Activated CD4-positive, alpha-beta memory T cell treated with anti-CD3 and anti-CD28 coated beads, Interleukin-2, amount 10 ng/mL, durations not matched to agents 7 days and 5 days (primary cell): Measurements from ENCODE around the gene EIF4G3. TPM values are rescaled to one million over a fixed set of nuclear protein-coding genes. Genes with fewer than 3 reads are reported as not detected.
"Not testable (repeated sequence)": the region's sequence is repeated elsewhere in the genome, so short reads cannot be mapped to it uniquely, and the experiment has no call there.

Source experiments
- CTCF ChIA-PET: fragments of 350-600 bp; sonication (Branson Sonifier 250); formaldehyde crosslinking; loops from one replicate; lab custom pipeline; 2021; ENCODE audit warnings: antibody characterized with exemption, inconsistent platforms; lab: Charles Lee
- POLR2A ChIA-PET: fragments of 350-600 bp; sonication (Branson Sonifier 250); formaldehyde crosslinking; loops from one replicate; lab custom pipeline; 2021; ENCODE audit warnings: antibody characterized with exemption; lab: Charles Lee
- DNase-seq: peaks from one replicate; pipeline ENCODE4 v3.0.0-alpha.2; 2020
- H3K27ac Mint-ChIP-seq: one replicate; pipeline ENCODE4 v1.8.0; 2021; ENCODE audit warnings: mild to moderate bottlenecking, mixed read lengths
- H3K27me3 Mint-ChIP-seq: one replicate; pipeline ENCODE4 v1.8.0; 2021; ENCODE audit warnings: mixed read lengths
- H3K36me3 Mint-ChIP-seq: one replicate; pipeline ENCODE4 v1.8.0; 2021; ENCODE audit warnings: low read depth, mixed read lengths
- H3K4me1 Mint-ChIP-seq: one replicate; pipeline ENCODE4 v1.8.0; 2021; ENCODE audit warnings: mixed read lengths
- H3K4me3 Mint-ChIP-seq: one replicate; pipeline ENCODE4 v1.8.0; 2021; ENCODE audit warnings: mild to moderate bottlenecking, mixed read lengths
- H3K9me3 Mint-ChIP-seq: one replicate; pipeline ENCODE4 v1.8.0; 2021; ENCODE audit warnings: mixed read lengths
- total RNA-seq, 2 experiments: library from RNA; stranded (reverse); gene quantifications; one replicate each; pipeline ENCODE4 v1.2.3, GENCODE V29; 2021

Gene EIF4G3
- total RNA-seq, 2 experiments from 2014 or later, result 48.1 to 49.2 TPM

GRCh38 chr1:20854529-20854928 is 322.2 kb downstream of the EIF4G3 start:
- H3K27me3 Mint-ChIP-seq, result no peaks in the 10 kb centered on the region
- POLR2A ChIA-PET, result interaction anchor here (1.4 kb wide), 1 partner anchor 24 kb away, joined by 3 read pairs; no protein-coding TSS in a partner anchor
- peaks cover 38% of the 10 kb centered on the region for H3K36me3 Mint-ChIP-seq
- CTCF ChIA-PET, result interaction anchor here (1.4 to 1.6 kb wide), 2 partner anchors 158 to 340 kb away, joined by 3 to 4 read pairs; no protein-coding TSS in a partner anchor
- no peaks in the 10 kb centered on the region for H3K4me1 Mint-ChIP-seq
- no peak overlapping the region for H3K4me3 Mint-ChIP-seq
- no peak for DNase-seq
- no peak overlapping the region for H3K27ac Mint-ChIP-seq
- H3K9me3 Mint-ChIP-seq, result no peaks in the 10 kb centered on the region

GRCh38 chr1:20851791-20852190 is 324.9 kb downstream of the EIF4G3 start:
- POLR2A ChIA-PET, H3K27ac Mint-ChIP-seq, DNase-seq, H3K9me3 Mint-ChIP-seq, H3K4me1 Mint-ChIP-seq, H3K27me3 Mint-ChIP-seq, CTCF ChIA-PET, H3K4me3 Mint-ChIP-seq: not testable (repeated sequence)
- H3K36me3 Mint-ChIP-seq, result peaks cover 27% of the 10 kb centered on the region

GRCh38 chr1:20850021-20850420 is 326.7 kb downstream of the EIF4G3 start:
- Mint-ChIP-seq H3K27ac (no peak overlapping the region), H3K4me1 (no peaks in the 10 kb centered on the region), H3K9me3 (no peaks in the 10 kb centered on the region), H3K27me3 (no peaks in the 10 kb centered on the region), H3K4me3 (no peak overlapping the region), H3K36me3 (peaks cover 37% of the 10 kb centered on the region)
- ChIA-PET CTCF (no interaction called here), POLR2A (interaction anchor here (1.3 kb wide), 1 partner anchor 9 kb away, joined by 3 read pairs; no protein-coding TSS in a partner anchor)
- no peak for DNase-seq

DNA sequence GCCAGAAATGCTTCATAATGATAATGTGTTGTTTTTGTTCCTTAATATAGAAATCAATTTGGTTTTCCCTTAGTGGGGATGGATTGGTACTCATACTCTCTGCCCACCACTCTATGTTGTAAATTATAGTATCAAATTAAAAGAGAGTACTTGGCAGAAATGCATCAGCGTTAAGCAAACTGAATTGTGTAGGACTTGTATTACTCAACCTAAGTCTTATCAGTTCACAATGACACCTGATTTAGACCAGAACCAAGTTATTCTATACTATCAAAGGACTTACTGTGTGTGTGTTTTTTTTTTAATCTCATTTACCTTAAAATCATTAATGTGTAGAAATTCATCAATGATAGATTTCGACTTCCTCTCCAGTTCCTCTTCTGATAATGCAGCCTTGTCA is 327.6 kb downstream of the EIF4G3 start:
- DNase-seq, result no peak
- Mint-ChIP-seq H3K27me3 (no peaks in the 10 kb centered on the region), H3K27ac (no peak overlapping the region), H3K36me3 (peaks cover 44% of the 10 kb centered on the region), H3K9me3 (no peaks in the 10 kb centered on the region), H3K4me1 (no peaks in the 10 kb centered on the region), H3K4me3 (no peak overlapping the region)
- ChIA-PET CTCF (no interaction called here), POLR2A (interaction anchor here (1.3 kb wide), 1 partner anchor 8 kb away, joined by 3 read pairs; no protein-coding TSS in a partner anchor)

GRCh38 chr1:20848162-20848561 is 328.5 kb downstream of the EIF4G3 start:
- no peak for DNase-seq
- no peak overlapping the region for H3K4me3 Mint-ChIP-seq
- no peaks in the 10 kb centered on the region for H3K27me3 Mint-ChIP-seq
- no peaks in the 10 kb centered on the region for H3K9me3 Mint-ChIP-seq
- H3K27ac Mint-ChIP-seq, result no peak overlapping the region
- POLR2A ChIA-PET, result no interaction called here
- peaks cover 43% of the 10 kb centered on the region for H3K36me3 Mint-ChIP-seq
- H3K4me1 Mint-ChIP-seq, result no peaks in the 10 kb centered on the region
- CTCF ChIA-PET, result no interaction called here

GRCh38 chr1:20847611-20848080 is 329.1 kb downstream of the EIF4G3 start:
- Mint-ChIP-seq H3K4me3 (no peak overlapping the region), H3K27me3 (no peaks in the 10 kb centered on the region), H3K36me3 (peaks cover 40% of the 10 kb centered on the region), H3K4me1 (no peaks in the 10 kb centered on the region), H3K9me3 (no peaks in the 10 kb centered on the region), H3K27ac (no peak overlapping the region)
- ChIA-PET POLR2A (no interaction called here), CTCF (no interaction called here)
- no peak for DNase-seq

DNA sequence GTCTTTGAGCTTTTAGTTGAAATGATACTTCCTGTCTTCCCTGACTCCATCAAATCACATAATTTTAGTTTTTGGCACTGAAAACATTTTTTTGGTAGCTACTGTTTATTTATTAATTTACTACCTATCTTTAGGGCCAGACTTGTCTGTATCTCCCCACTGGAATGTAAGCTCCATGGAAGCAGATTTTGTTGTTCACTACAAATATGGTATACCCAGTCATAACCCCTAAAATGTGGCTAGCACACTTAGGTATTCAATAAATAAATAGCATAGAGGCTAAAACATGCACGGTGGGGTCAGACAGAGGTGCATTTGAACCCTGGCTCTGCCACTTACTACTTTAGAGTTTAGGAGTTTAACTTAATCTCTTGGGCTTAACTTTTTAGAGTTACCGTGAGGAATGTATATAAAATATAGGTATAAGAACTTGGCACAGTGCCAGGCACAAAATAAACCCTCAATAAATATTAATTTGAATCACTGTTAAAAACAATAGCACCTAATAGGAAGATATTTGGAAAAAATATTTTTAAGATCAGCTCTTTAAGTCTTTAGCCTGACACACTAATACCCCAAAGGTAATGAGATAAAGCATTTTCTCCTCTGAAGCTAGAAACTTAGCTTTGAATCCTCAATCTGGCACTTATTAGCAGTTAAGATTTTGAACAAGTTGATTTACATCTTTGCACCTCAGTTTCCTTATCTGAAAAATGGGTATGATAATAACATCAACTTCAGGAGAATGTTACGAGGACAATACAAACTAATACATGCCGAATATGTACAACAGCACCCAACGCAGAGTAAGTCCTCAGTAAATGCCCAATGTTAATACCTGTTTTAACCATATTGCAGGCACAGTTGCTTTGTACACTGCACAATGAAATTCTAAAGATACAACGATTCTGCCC is 330.0 kb downstream of the EIF4G3 start:
- no peak overlapping the region for H3K4me3 Mint-ChIP-seq
- DNase-seq, result no peak
- peaks cover 40% of the 10 kb centered on the region for H3K36me3 Mint-ChIP-seq
- no peaks in the 10 kb centered on the region for H3K27me3 Mint-ChIP-seq
- no peaks in the 10 kb centered on the region for H3K4me1 Mint-ChIP-seq
- H3K9me3 Mint-ChIP-seq, result no peaks in the 10 kb centered on the region
- POLR2A ChIA-PET, result no interaction called here
- CTCF ChIA-PET, result no interaction called here
- no peak overlapping the region for H3K27ac Mint-ChIP-seq

DNA sequence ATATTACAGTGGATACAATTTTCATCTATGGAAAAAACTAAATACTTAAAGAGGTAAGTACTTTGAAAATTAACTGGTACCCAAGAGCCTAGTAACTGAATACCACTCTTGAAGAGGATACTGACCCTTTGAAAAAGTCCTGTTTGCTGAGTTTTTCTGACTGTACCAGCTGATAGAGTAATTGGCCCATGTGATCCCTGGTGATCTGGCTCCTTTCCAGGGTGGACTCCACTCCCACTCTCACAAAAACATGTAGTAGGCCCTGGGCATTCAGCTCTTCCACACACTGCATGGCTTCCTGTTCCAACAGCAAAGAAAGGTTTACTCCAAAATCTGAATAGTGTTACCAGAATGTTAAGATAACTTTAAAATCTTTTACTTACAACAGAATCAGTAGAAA is 336.0 kb downstream of the EIF4G3 start:
- ChIA-PET CTCF (no interaction called here), POLR2A (interaction anchor here (0.9 to 1.0 kb wide), 2 partner anchors 9 to 10 kb away, joined by 3 read pairs; no protein-coding TSS in a partner anchor)
- H3K4me1 Mint-ChIP-seq, result no peaks in the 10 kb centered on the region
- DNase-seq, result no peak
- no peak overlapping the region for H3K4me3 Mint-ChIP-seq
- no peak overlapping the region for H3K27ac Mint-ChIP-seq
- peaks cover 27% of the 10 kb centered on the region for H3K36me3 Mint-ChIP-seq
- no peaks in the 10 kb centered on the region for H3K9me3 Mint-ChIP-seq
- H3K27me3 Mint-ChIP-seq, result no peaks in the 10 kb centered on the region

DNA sequence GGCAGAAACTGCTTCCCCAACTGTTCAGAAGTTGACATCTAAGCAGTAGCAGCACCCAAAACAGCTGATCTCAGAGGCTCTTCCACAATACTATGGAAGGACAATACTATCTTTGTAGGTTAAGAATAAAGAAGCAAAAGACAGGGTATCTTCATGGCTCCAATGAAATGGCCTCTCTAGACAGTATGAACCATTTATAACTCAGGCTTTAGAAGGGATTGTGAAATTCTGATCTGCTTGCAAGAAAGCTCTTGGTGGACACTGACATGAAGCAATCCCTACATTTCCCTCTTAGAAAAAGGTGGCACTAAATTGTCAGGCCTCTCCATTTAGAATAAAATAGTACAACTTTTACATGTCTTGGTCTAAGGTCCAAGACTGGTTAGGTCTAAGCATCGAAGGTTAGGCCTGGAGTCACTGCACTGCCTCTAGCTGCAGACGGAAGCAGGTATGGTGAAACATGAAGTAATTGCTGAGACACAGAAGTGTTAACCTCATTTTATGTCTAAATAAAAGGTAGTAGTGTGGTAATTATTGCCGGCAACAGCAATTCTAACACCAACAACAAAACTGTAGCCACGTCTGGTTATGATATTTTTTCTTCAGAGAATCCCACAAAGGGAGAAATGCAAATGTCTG is 339.0 kb downstream of the EIF4G3 start:
- no peaks in the 10 kb centered on the region for H3K4me1 Mint-ChIP-seq
- POLR2A ChIA-PET, result no interaction called here
- no peaks in the 10 kb centered on the region for H3K9me3 Mint-ChIP-seq
- CTCF ChIA-PET, result no interaction called here
- DNase-seq, result no peak
- no peak overlapping the region for H3K27ac Mint-ChIP-seq
- H3K36me3 Mint-ChIP-seq, result peaks cover 26% of the 10 kb centered on the region
- H3K4me3 Mint-ChIP-seq, result no peak overlapping the region
- no peaks in the 10 kb centered on the region for H3K27me3 Mint-ChIP-seq

DNA sequence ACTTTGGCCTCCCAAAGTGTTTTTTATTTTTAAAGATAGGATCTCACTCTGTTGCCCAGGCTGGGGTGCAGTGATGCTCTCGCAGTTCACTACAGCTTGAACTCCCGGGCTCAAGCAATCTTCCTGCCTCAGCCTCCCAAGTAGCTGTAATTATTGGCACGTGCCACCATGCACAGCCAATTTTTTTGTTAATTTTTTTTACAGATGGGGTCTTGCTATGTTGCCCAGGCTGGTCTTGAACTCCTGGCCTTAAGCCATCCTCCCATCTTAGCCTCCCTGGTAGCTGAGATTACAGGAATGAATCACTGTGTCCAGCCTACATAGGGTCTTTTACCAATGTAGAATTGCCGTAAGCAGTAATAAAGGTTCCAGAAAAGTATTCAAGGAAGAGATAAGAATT is 340.5 kb downstream of the EIF4G3 start:
- Mint-ChIP-seq H3K4me3 (no peak overlapping the region), H3K4me1 (no peaks in the 10 kb centered on the region), H3K9me3 (no peaks in the 10 kb centered on the region), H3K27ac (no peak overlapping the region), H3K36me3 (peaks cover 26% of the 10 kb centered on the region), H3K27me3 (no peaks in the 10 kb centered on the region)
- CTCF ChIA-PET, result no interaction called here
- DNase-seq, result no peak
- POLR2A ChIA-PET, result no interaction called here

GRCh38 chr1:20834780-20835179 is 341.9 kb downstream of the EIF4G3 start:
- H3K4me1 Mint-ChIP-seq, result no peaks in the 10 kb centered on the region
- no peaks in the 10 kb centered on the region for H3K9me3 Mint-ChIP-seq
- H3K36me3 Mint-ChIP-seq, result peaks cover 21% of the 10 kb centered on the region
- CTCF ChIA-PET, result no interaction called here
- no peak overlapping the region for H3K27ac Mint-ChIP-seq
- DNase-seq, result no peak
- POLR2A ChIA-PET, result no interaction called here
- H3K4me3 Mint-ChIP-seq, result no peak overlapping the region
- no peaks in the 10 kb centered on the region for H3K27me3 Mint-ChIP-seq

GRCh38 chr1:20834192-20834591 is 342.5 kb downstream of the EIF4G3 start:
- no peak overlapping the region for H3K4me3 Mint-ChIP-seq
- H3K36me3 Mint-ChIP-seq, result peaks cover 23% of the 10 kb centered on the region
- H3K27me3 Mint-ChIP-seq, result no peaks in the 10 kb centered on the region
- H3K27ac Mint-ChIP-seq, result no peak overlapping the region
- no peak for DNase-seq
- H3K4me1 Mint-ChIP-seq, result no peaks in the 10 kb centered on the region
- H3K9me3 Mint-ChIP-seq, result no peaks in the 10 kb centered on the region
- POLR2A ChIA-PET, result no interaction called here
- CTCF ChIA-PET, result no interaction called here

GRCh38 chr1:20830378-20830777 is 346.3 kb downstream of the EIF4G3 start:
- no peak overlapping the region for H3K4me3 Mint-ChIP-seq
- no peaks in the 10 kb centered on the region for H3K9me3 Mint-ChIP-seq
- ChIA-PET POLR2A (interaction anchor here (0.9 to 1.0 kb wide), 3 partner anchors 11 to 134 kb away, joined by 3 read pairs; no protein-coding TSS in a partner anchor), CTCF (interaction anchor here (0.7 to 1.4 kb wide), 2 partner anchors 23 to 365 kb away, joined by 3 to 4 read pairs; no protein-coding TSS in a partner anchor)
- H3K27ac Mint-ChIP-seq, result no peak overlapping the region
- DNase-seq, result no peak
- peaks cover 37% of the 10 kb centered on the region for H3K36me3 Mint-ChIP-seq
- no peaks in the 10 kb centered on the region for H3K4me1 Mint-ChIP-seq
- H3K27me3 Mint-ChIP-seq, result no peaks in the 10 kb centered on the region
